Ishikawa (cell line): Measurements from ENCODE around the gene TMEM256.

ENCODE experiments used
- CEBPB ChIP-seq: IDR thresholded peaks from 2 replicates; pipeline ENCODE4 v1.6.1; 2012
- EGR1 ChIP-seq: IDR thresholded peaks from 2 replicates; pipeline ENCODE4 v1.6.1; 2012
- EP300 ChIP-seq: IDR thresholded peaks from 2 replicates; pipeline ENCODE4 v1.6.1; 2012; ENCODE audit warnings: borderline replicate concordance
- NFIC ChIP-seq: IDR thresholded peaks from 2 replicates; pipeline ENCODE4 v1.6.1; 2012
- RAD21 ChIP-seq: IDR thresholded peaks from 2 replicates; pipeline ENCODE4 v1.6.1; 2012; ENCODE audit warnings: low read depth
- TCF12 ChIP-seq: IDR thresholded peaks from 2 replicates; pipeline ENCODE4 v1.6.1; 2012; ENCODE audit warnings: low read depth
- TEAD4 ChIP-seq: IDR thresholded peaks from 2 replicates; pipeline ENCODE4 v1.6.1; 2012
- YY1 ChIP-seq: IDR thresholded peaks from 2 replicates; pipeline ENCODE4 v1.6.1; 2012; ENCODE audit warnings: low read depth
- TF ChIP-seq, protein P1 (sequence below): IDR thresholded peaks from 2 replicates; pipeline ENCODE4 v1.6.1; 2012
- TF ChIP-seq, protein P2 (sequence below): IDR thresholded peaks from 2 replicates; pipeline ENCODE4 v1.6.1; 2012; ENCODE audit warnings: low read depth, mild to moderate bottlenecking

DNA sequence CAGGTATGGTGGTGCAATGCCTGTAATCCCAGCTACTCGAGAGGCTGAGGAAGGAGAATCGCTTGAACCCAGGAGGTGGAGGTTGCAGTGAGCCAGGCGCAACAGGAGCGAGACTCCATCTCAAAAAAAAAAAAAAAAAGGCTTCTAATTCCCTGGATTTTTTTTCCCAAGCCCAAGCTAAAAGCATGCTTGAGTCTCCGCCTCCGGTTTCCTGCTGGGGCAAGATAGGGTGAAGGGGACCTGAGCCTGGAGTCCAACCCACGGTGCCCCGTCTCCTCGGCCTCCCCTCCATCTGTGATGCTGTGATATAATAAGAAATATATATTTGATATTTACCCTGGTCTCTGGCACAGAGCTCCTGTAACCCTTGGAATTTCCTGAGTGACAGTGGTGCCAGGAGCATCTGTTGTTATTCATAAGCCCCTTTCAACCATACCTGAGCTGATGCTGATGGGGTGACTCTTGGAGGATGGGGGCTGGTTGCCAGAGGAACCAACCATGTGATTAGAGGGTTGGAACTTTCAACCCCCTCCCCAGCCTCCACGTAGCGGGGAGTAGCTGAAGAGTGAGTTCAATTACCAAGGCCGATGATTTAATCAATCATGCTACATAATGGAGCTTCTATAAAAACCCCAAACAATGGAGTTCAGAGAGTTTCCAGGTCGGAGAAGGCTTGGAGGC lies 35.8 kb downstream of the TMEM256 start:
- no peak for TF ChIP-seq EP300
- TF ChIP-seq, protein P1, sequence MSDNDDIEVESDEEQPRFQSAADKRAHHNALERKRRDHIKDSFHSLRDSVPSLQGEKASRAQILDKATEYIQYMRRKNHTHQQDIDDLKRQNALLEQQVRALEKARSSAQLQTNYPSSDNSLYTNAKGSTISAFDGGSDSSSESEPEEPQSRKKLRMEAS, result no peak
- TF ChIP-seq, protein P2, sequence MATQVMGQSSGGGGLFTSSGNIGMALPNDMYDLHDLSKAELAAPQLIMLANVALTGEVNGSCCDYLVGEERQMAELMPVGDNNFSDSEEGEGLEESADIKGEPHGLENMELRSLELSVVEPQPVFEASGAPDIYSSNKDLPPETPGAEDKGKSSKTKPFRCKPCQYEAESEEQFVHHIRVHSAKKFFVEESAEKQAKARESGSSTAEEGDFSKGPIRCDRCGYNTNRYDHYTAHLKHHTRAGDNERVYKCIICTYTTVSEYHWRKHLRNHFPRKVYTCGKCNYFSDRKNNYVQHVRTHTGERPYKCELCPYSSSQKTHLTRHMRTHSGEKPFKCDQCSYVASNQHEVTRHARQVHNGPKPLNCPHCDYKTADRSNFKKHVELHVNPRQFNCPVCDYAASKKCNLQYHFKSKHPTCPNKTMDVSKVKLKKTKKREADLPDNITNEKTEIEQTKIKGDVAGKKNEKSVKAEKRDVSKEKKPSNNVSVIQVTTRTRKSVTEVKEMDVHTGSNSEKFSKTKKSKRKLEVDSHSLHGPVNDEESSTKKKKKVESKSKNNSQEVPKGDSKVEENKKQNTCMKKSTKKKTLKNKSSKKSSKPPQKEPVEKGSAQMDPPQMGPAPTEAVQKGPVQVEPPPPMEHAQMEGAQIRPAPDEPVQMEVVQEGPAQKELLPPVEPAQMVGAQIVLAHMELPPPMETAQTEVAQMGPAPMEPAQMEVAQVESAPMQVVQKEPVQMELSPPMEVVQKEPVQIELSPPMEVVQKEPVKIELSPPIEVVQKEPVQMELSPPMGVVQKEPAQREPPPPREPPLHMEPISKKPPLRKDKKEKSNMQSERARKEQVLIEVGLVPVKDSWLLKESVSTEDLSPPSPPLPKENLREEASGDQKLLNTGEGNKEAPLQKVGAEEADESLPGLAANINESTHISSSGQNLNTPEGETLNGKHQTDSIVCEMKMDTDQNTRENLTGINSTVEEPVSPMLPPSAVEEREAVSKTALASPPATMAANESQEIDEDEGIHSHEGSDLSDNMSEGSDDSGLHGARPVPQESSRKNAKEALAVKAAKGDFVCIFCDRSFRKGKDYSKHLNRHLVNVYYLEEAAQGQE, result no peak
- TF ChIP-seq YY1, result no peak
- no peak for TF ChIP-seq RAD21
- no peak for TF ChIP-seq NFIC
- TF ChIP-seq CEBPB, result no peak
- TF ChIP-seq TCF12, result no peak
- no peak for TF ChIP-seq TEAD4
- no peak for TF ChIP-seq EGR1
